ENCODE data around the gene RTEL1. TPM values are rescaled to one million over a fixed set of nuclear protein-coding genes. Genes with fewer than 3 reads are reported as not detected.

Gene RTEL1
- total RNA-seq, 2 donors from 2014 or later, result 4.8 to 9.2 TPM

DNA sequence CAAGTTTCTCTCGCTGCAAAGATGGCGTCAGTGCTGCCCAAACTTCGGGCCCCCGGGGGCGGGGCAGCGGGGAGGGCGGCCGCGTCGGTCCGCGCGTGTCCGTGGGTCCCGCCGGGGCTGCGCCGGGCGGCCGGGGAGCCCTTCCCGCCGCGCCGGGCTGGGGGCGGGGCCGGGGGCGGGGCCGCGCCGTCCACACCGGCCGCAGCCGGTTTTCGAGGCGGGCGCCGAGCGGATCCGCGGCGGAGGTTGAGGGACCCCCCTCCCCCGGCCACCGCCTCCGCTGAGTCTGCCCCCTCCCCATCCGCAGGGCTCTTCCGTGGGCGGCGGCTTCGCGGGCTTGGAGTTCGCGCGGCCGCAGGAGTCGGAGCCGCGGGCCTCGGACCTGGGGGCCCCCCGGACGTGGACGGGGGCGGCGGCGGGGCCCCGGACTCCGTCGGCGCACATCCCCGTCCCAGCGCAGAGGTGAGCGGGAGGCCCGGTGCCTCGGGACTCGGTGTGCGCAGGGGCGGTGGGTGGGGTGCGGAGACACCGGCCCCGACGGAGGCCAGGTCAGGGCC is 82.0 kb downstream of the RTEL1 start:
- peaks cover 35% of the 10 kb centered on the region for H3K36me3 ChIP-seq
- peaks cover 0 to 40% of the 10 kb centered on the region in 2 donors for H3K4me1 ChIP-seq
- DNase-seq (ENCODE audit: low spot score), result no peak
- H3K27ac ChIP-seq, result peak overlapping the region; percentile 94
- H3K4me3 ChIP-seq, result peak overlapping the region; percentile 70 to 74
- TF ChIP-seq, protein P1, sequence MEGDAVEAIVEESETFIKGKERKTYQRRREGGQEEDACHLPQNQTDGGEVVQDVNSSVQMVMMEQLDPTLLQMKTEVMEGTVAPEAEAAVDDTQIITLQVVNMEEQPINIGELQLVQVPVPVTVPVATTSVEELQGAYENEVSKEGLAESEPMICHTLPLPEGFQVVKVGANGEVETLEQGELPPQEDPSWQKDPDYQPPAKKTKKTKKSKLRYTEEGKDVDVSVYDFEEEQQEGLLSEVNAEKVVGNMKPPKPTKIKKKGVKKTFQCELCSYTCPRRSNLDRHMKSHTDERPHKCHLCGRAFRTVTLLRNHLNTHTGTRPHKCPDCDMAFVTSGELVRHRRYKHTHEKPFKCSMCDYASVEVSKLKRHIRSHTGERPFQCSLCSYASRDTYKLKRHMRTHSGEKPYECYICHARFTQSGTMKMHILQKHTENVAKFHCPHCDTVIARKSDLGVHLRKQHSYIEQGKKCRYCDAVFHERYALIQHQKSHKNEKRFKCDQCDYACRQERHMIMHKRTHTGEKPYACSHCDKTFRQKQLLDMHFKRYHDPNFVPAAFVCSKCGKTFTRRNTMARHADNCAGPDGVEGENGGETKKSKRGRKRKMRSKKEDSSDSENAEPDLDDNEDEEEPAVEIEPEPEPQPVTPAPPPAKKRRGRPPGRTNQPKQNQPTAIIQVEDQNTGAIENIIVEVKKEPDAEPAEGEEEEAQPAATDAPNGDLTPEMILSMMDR (IDR thresholded peaks at IDR 0.05), result no peak
- H3K9me3 ChIP-seq, result no peaks in the 10 kb centered on the region
- no peaks in the 10 kb centered on the region for H3K27me3 ChIP-seq

DNA sequence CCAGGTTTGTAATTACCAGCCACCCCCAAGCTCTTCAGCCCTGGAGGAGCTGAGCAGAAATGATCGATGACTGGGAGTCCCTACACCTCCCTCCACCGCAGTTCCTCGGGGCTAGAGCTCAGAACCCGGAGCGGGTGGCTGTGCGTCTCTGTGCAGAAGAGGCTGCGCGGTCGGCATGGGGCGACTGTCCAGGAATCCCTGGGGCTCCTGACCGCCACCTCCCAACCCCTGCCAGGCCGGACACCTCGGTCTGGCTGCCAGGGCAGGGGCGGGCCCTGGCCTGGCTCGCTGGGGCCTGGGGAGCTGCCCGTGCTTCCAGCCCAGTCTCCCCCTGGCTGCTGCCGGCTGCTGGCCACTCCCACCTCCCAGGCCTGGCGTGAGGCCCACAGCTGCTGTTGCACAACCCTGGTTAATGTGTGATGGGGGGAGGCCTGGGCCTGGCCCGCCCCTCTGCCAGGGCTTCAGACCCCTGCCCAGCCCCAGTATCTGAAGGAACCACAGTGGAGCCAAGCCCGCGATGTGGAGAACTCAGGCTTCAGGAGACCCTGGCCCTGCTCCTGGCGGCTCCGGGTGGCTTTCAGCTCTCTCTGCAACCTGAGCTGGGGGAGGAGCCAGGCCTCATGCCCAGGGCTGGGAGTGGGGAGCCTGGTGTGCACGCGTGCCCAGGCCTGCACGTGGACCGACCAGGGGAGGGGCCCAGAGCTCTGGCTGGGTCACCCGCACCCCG is 82.7 kb downstream of the RTEL1 start:
- H3K4me3 ChIP-seq, result peak overlapping the region; percentile 70 to 74
- H3K9me3 ChIP-seq, result no peaks in the 10 kb centered on the region
- H3K27ac ChIP-seq, result peak overlapping the region; percentile 94
- H3K27me3 ChIP-seq, result no peaks in the 10 kb centered on the region
- TF ChIP-seq, protein P1 (IDR thresholded peaks at IDR 0.05), result peak in 1 of 2 donors; percentile 66
- H3K36me3 ChIP-seq, result peaks cover 35% of the 10 kb centered on the region
- H3K4me1 ChIP-seq, result peaks cover 0 to 40% of the 10 kb centered on the region in 2 donors
- DNase-seq (ENCODE audit: low spot score), result peak; percentile 95

DNA sequence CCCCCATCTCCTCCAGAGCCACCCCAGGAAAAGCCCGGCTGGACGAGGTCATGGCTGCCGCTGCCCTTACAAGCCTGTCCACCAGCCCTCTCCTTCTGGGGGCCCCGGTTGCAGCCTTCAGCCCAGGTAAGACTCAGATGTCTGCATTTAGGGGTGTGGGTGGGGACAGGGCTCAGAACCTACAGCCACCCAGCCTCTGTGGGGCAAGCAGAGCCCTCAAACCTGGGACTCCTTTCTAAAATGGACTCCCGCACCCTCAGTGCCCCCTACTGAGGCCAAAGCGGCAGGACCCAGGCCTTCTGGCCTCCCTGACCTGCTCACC is 83.2 kb downstream of the RTEL1 start:
- no peak for DNase-seq (ENCODE audit: low spot score)
- H3K27me3 ChIP-seq, result no peaks in the 10 kb centered on the region
- peak overlapping the region; percentile 70 to 74 for H3K4me3 ChIP-seq
- peaks cover 38% of the 10 kb centered on the region for H3K36me3 ChIP-seq
- H3K27ac ChIP-seq, result peak overlapping the region; percentile 94
- peaks cover 0 to 40% of the 10 kb centered on the region in 2 donors for H3K4me1 ChIP-seq
- no peaks in the 10 kb centered on the region for H3K9me3 ChIP-seq
- TF ChIP-seq, protein P1 (IDR thresholded peaks at IDR 0.05), result no peak

DNA sequence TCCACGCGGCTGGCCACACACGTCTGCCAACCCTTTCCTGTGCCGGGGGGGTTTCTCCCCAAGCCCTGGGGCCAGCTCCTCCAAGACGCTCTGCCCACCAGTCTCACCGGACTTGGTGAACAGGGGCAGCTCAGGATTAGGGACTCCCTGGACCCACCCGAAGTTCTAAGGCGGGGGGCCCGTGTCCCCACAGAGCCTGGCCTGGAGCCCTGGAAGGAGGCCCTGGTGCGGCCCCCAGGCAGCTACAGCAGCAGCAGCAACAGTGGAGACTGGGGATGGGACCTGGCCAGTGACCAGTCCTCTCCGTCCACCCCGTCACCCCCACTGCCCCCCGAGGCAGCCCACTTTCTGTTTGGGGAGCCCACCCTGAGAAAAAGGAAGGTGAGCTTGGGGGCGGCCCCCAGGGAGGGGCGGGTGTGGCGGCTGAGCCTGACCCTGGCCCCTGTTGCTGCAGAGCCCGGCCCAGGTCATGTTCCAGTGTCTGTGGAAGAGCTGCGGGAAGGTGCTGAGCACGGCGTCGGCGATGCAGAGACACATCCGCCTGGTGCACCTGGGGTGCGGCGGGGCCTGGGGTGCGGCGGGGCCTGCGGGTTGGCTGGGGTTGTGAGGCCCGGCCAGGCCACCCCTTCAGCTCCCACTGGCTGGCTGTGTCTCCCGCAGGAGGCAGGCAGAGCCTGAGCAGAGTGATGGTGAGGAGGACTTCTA is 83.7 kb downstream of the RTEL1 start:
- peak overlapping the region in 1 of 2 donors; percentile 74 for H3K4me3 ChIP-seq

DNA sequence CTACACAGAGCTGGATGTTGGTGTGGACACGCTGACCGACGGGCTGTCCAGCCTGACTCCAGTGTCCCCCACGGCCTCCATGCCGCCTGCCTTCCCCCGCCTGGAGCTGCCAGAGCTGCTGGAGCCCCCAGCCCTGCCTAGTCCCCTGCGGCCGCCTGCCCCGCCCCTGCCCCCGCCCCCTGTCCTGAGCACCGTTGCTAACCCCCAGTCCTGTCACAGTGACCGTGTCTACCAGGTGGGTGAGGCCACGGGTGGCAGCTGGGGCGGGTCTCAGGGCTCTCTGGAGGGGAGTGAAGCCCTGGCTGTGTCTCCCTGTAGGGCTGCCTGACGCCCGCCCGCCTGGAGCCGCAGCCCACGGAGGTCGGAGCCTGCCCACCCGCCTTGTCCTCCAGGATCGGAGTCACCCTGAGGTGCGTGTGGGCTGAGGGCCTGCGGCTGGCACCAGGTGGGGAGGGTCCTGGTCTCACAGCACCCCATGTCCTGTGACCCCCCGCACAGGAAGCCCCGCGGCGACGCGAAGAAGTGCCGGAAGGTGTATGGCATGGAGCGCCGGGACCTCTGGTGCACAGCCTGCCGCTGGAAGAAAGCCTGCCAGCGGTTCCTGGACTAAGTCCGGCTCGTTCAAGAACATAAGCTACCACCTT is 84.4 kb downstream of the RTEL1 start:
- no peaks in the 10 kb centered on the region for H3K9me3 ChIP-seq
- no peak for DNase-seq (ENCODE audit: low spot score)
- H3K36me3 ChIP-seq, result peaks cover 44% of the 10 kb centered on the region
- TF ChIP-seq, protein P1 (IDR thresholded peaks at IDR 0.05), result no peak
- H3K4me1 ChIP-seq, result peaks cover 0 to 36% of the 10 kb centered on the region in 2 donors
- H3K27me3 ChIP-seq, result no peaks in the 10 kb centered on the region
- H3K4me3 ChIP-seq, result no peak overlapping the region
- no peak overlapping the region for H3K27ac ChIP-seq

More for the DNA sequence above, 83.7 kb downstream of the RTEL1 start:
- Histone ChIP-seq H3K27me3 (no peaks in the 10 kb centered on the region), H3K4me1 (peaks cover 0 to 40% of the 10 kb centered on the region in 2 donors), H3K9me3 (no peaks in the 10 kb centered on the region), H3K36me3 (peaks cover 43% of the 10 kb centered on the region), H3K27ac (peak overlapping the region; percentile 94)
- TF ChIP-seq, protein P1 (IDR thresholded peaks at IDR 0.05), result no peak
- DNase-seq (ENCODE audit: low spot score), result no peak

Data from right atrium auricular region (tissue), 2 donors.